GM12878 (cell line): Measurements from ENCODE around the gene FABP7. TPM values are rescaled to one million over a fixed set of nuclear protein-coding genes. Genes with fewer than 3 reads are reported as not detected.

Source experiments
- ATAC-seq: fragments of 200-7000 bp; cut with Tn5 transposase; 3 replicates; pipeline ENCODE4 v1.9.1; 2020; ENCODE audit warnings: mild to moderate bottlenecking, moderate library complexity
- BruUV-seq: library from RNA; stranded (reverse); fragments of 400-500 nt; replicated peaks from 2 replicates; lab custom pipeline; 2021; lab: Mats Ljungman, UMichigan
- CTCF ChIA-PET: fragments of 300-600 bp; sonication (Branson Sonifier 250); formaldehyde crosslinking; extraction: SDS; loops from one replicate; lab custom pipeline; 2021; ENCODE audit warnings: inconsistent platforms; lab: Yijun Ruan, JAX
- POLR2A ChIA-PET: fragments of 350-600 bp; formaldehyde crosslinking; extraction: SDS; loops from one replicate; lab custom pipeline; 2021; ENCODE audit warnings: inconsistent platforms; lab: Charles Lee
- RAD21 ChIA-PET: fragments of 300-600 bp; sonication (Branson Sonifier 250); formaldehyde crosslinking; loops from one replicate; lab custom pipeline; 2023; ENCODE audit warnings: antibody characterized with exemption; ENCODE audit not compliant: unreplicated experiment; lab: Charles Lee
- SMC1A ChIA-PET: fragments of 300-600 bp; sonication (Branson Sonifier 250); formaldehyde crosslinking; loops from one replicate; lab custom pipeline; 2023; ENCODE audit not compliant: unreplicated experiment, uncharacterized antibody; lab: Charles Lee
- DNase-seq: peaks from one replicate; pipeline ENCODE4 v3.0.0-alpha.2; 2011; ENCODE audit warnings: low read depth, low spot score
- FAIRE-seq: peaks from 3 replicates; lab custom pipeline; 2011; peaks lifted over from hg19 to GRCh38; lab: Jason Lieb, UNC
- H2AFZ ChIP-seq: 2 replicates; pipeline ENCODE4 v1.6.0; 2011; ENCODE audit warnings: low read depth, low read length, control low read depth; ENCODE audit not compliant: control insufficient read depth
- H3K27ac ChIP-seq: 2 replicates; pipeline ENCODE4 v1.5.1; 2011; ENCODE audit warnings: control low read depth; ENCODE audit not compliant: control insufficient read depth, insufficient read depth
- H3K27me3 ChIP-seq, 2 experiments: replicated peaks in 1 of 2; 2 replicates each; pipeline versions ENCODE4 v1.6.0 to v1.6.1; 2011; ENCODE audit warnings: low read length in 1 of 2; ENCODE audit not compliant: control insufficient read depth in 2 of 2, insufficient read depth in 2 of 2
- H3K36me3 ChIP-seq, 2 experiments: 2 replicates each; pipeline ENCODE4 v1.5.1; 2011; ENCODE audit warnings: low read length in 1 of 2; ENCODE audit not compliant: control insufficient read depth in 2 of 2, insufficient read depth in 2 of 2
- H3K4me1 ChIP-seq: 2 replicates; pipeline ENCODE4 v1.6.1; 2011; ENCODE audit warnings: mild to moderate bottlenecking, low read length, moderate library complexity, mixed read lengths; ENCODE audit not compliant: control insufficient read depth, insufficient read depth
- H3K4me2 ChIP-seq: 2 replicates; pipeline ENCODE4 v1.6.0; 2011; ENCODE audit warnings: control low read depth; ENCODE audit not compliant: control insufficient read depth, insufficient read depth
- H3K4me3 ChIP-seq: fragments of 200-600 bp; sonication (generic); 2 replicates; pipeline ENCODE4 v1.5.1; 2016
- H3K79me2 ChIP-seq: 2 replicates; pipeline ENCODE4 v1.6.0; 2011; ENCODE audit warnings: low read length; ENCODE audit not compliant: control insufficient read depth, insufficient read depth
- H3K9ac ChIP-seq: 2 replicates; pipeline ENCODE4 v1.8.0; 2011; ENCODE audit warnings: low read length, control low read depth, mixed read lengths; ENCODE audit not compliant: control insufficient read depth, insufficient read depth
- H3K9me3 ChIP-seq: replicated peaks from 3 replicates; pipeline ENCODE4 v1.5.1; 2011; ENCODE audit warnings: mild to moderate bottlenecking, low read length; ENCODE audit not compliant: control insufficient read depth, insufficient read depth
- H4K20me1 ChIP-seq: 2 replicates; pipeline ENCODE4 v1.6.0; 2011; ENCODE audit not compliant: control insufficient read depth, insufficient read depth
- CHD2 ChIP-seq: IDR thresholded peaks from 2 replicates; pipeline ENCODE4 v1.6.1; 2011; ENCODE audit warnings: low read depth, low read length, improper control_type of control experiment, borderline replicate concordance
- EGR1 ChIP-seq, 2 experiments: IDR thresholded peaks; 1 replicate in 1 of 2; 2 replicates in 1 of 2; pipeline ENCODE4 v1.6.1; 2011 to 2012; ENCODE audit warnings: low read depth in 2 of 2, low read length in 2 of 2, borderline replicate concordance in 1 of 2, mild to moderate bottlenecking in 1 of 2, moderate library complexity in 1 of 2
- MTA3 ChIP-seq: IDR thresholded peaks from 2 replicates; pipeline ENCODE4 v1.6.1; 2012; ENCODE audit warnings: low read length, inconsistent platforms, borderline replicate concordance
- NFXL1 ChIP-seq: fragments of 450-650 bp; IDR thresholded peaks from 2 replicates; pipeline ENCODE4 v1.6.1; 2017; ENCODE audit warnings: antibody characterized with exemption, mild to moderate bottlenecking, borderline replicate concordance
- NR2C1 ChIP-seq: fragments of 450-650 bp; IDR thresholded peaks from 2 replicates; pipeline ENCODE4 v1.6.1; 2017; ENCODE audit warnings: antibody characterized with exemption, mild to moderate bottlenecking, moderate library complexity
- POLR2AphosphoS2 ChIP-seq: IDR thresholded peaks from 2 replicates; pipeline ENCODE4 v1.6.1; 2011; ENCODE audit warnings: low read depth, mild to moderate bottlenecking, low read length, improper control_type of control experiment, moderate library complexity
- RAD21 ChIP-seq: IDR thresholded peaks from 2 replicates; pipeline ENCODE4 v1.6.1; 2011; ENCODE audit warnings: mild to moderate bottlenecking, low read depth, low read length, moderate library complexity; ENCODE audit not compliant: insufficient read depth
- SMARCA5 ChIP-seq: fragments of 450-650 bp; IDR thresholded peaks from 2 replicates; pipeline ENCODE4 v1.6.1; 2017; ENCODE audit warnings: mild to moderate bottlenecking
- SMC3 ChIP-seq: IDR thresholded peaks from 2 replicates; pipeline ENCODE4 v1.6.1; 2011; ENCODE audit warnings: low read length, improper control_type of control experiment, borderline replicate concordance
- TBL1XR1 ChIP-seq: IDR thresholded peaks from 2 replicates; pipeline ENCODE4 v1.6.1; 2012; ENCODE audit warnings: low read depth, low read length, improper control_type of control experiment
- WGBS: methylation state at CpG from one replicate; pipeline ENCODE4 v1.1.6; 2016; ENCODE audit warnings: low lambda C conversion rate; ENCODE audit not compliant: insufficient replicate concordance, insufficient coverage; ENCODE audit errors: missing lambda C conversion rate; 5-methylcytosine and 5-hydroxymethylcytosine counted together
- in situ Hi-C: fragments of 300-500 bp; cut with MboI; formaldehyde crosslinking; loops from 9 replicates; pipeline ENCODE4 v1.14.3; 2018; ENCODE audit warnings: mixed read lengths
- intact Hi-C: fragments of 100-400 bp; cut with micrococcal nuclease; formaldehyde crosslinking; loops from one replicate; pipeline ENCODE4 v1.14.2; 2022; ENCODE audit not compliant: unreplicated experiment
- polyA plus RNA-seq, 11 experiments: library from polyadenylated mRNA; depleted of rRNA in 4 of 11; unstranded in 6 of 11; stranded (reverse) in 5 of 11; fragments of >200 nt; fragmentation: Nextera tagmentation in 4 of 11; fragmentation: Illumina TruSeq in 1 of 11; extraction: Ambion mirVana in 4 of 11; extraction: Trizol in 1 of 11; gene quantifications; 1 replicate in 1 of 11; 2 replicates in 10 of 11; pipeline versions ENCODE4 v1.2.1 to v1.2.3, GENCODE V29; 2011 to 2016; ENCODE audit warnings: inconsistent platforms in 2 of 11, missing spikeins in 2 of 11, low read depth in 1 of 11
- total RNA-seq, 4 experiments: library from RNA; depleted of rRNA in 3 of 4; stranded (reverse); fragments of >200 nt in 3 of 4; fragmentation: Illumina TruSeq in 1 of 4; extraction: Trizol in 1 of 4; gene quantifications; 2 replicates each; pipeline versions ENCODE4 v1.2.1 to v1.2.3, GENCODE V29; 2013 to 2021
- TF ChIP-seq, protein P1 (sequence below): fragments of 450-650 bp; IDR thresholded peaks from 2 replicates; pipeline ENCODE4 v1.6.1; 2016; ENCODE audit warnings: mild to moderate bottlenecking
- TF ChIP-seq, protein P2 (sequence below): fragments of 450-650 bp; IDR thresholded peaks from 2 replicates; pipeline ENCODE4 v1.6.1; 2017; ENCODE audit warnings: mild to moderate bottlenecking, moderate library complexity

Gene FABP7
- total and polyA plus RNA-seq, 10 of the 15 experiments (the other 5 are each of a cell fraction or from before 2014, with no cell fraction given) = not detected

- intact Hi-C loops = no loop called here
- POLR2A ChIA-PET = interaction anchor here (2.4 kb wide), 1 partner anchor 36 kb away, joined by 14 read pairs; the partner anchor contains the start of gene SMPDL3A
These were observed 25.3 kb upstream of the FABP7 start for GRCh38 chr6:122754191-122754731.

DNA sequence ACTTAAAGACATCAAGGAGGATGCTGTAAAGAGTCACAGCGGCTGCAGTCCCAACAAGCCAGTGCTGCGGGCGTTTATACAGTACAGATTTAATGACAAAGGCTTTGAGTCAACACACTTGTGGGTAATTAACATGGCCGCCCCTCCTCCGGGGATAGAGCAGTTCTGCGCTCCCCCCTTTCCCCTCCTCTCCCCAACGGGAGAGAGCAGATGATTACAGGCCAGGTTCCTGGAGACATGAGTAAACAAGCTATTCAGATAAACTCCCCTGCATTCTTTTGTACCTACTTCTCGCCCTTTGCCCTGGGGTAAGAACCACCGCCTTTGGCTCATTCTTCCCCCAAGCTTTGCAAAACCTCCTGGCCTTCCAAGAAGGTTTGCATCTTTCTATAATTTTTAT is 23.6 kb upstream of the FABP7 start:
- in situ Hi-C loops (no loop called here), intact Hi-C loops (no loop called here)
- POLR2A ChIA-PET = no interaction called here
- SMC1A ChIA-PET = interaction anchor here (0.8 kb wide), 1 partner anchor 46 kb away, joined by 3 read pairs; no protein-coding TSS in a partner anchor
- RAD21 ChIA-PET = no interaction called here
- Histone ChIP-seq H3K9ac (no peak overlapping the region), H3K36me3 (no peaks in the 10 kb centered on the region), H3K4me1 (0 out of 2 replicates have a peak, but pooled peaks cover 3% of the 10 kb centered on the region), H2AFZ (no peak overlapping the region), H3K27ac (no peak overlapping the region), H3K4me3 (no peak overlapping the region), H3K79me2 (no peaks in the 10 kb centered on the region), H4K20me1 (no peaks in the 10 kb centered on the region), H3K4me2 (no peak overlapping the region), H3K27me3 (no peaks in the 10 kb centered on the region), H3K9me3 (no peaks in the 10 kb centered on the region)
- DNase-seq = no peak
- FAIRE-seq = no peak
- 92% methylated on average over 6 of the region's 9 CpGs for WGBS
- no TSS peak for BruUV-seq
- CTCF ChIA-PET = no interaction called here
- no peak for ATAC-seq
- TF ChIP-seq, protein P1, sequence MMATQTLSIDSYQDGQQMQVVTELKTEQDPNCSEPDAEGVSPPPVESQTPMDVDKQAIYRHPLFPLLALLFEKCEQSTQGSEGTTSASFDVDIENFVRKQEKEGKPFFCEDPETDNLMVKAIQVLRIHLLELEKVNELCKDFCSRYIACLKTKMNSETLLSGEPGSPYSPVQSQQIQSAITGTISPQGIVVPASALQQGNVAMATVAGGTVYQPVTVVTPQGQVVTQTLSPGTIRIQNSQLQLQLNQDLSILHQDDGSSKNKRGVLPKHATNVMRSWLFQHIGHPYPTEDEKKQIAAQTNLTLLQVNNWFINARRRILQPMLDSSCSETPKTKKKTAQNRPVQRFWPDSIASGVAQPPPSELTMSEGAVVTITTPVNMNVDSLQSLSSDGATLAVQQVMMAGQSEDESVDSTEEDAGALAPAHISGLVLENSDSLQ = no peak
- TF ChIP-seq SMARCA5 (no peak), MTA3 (no peak), CHD2 (no peak), POLR2AphosphoS2 (no peak), NFXL1 (no peak), RAD21 (no peak), TBL1XR1 (no peak), NR2C1 (no peak), EGR1 (IDR thresholded peaks at IDR 0.05; ENCODE audit: borderline replicate concordance in 1 of 2, low read depth in 2 of 2, low read length in 2 of 2) (no peak)
- TF ChIP-seq, protein P2, sequence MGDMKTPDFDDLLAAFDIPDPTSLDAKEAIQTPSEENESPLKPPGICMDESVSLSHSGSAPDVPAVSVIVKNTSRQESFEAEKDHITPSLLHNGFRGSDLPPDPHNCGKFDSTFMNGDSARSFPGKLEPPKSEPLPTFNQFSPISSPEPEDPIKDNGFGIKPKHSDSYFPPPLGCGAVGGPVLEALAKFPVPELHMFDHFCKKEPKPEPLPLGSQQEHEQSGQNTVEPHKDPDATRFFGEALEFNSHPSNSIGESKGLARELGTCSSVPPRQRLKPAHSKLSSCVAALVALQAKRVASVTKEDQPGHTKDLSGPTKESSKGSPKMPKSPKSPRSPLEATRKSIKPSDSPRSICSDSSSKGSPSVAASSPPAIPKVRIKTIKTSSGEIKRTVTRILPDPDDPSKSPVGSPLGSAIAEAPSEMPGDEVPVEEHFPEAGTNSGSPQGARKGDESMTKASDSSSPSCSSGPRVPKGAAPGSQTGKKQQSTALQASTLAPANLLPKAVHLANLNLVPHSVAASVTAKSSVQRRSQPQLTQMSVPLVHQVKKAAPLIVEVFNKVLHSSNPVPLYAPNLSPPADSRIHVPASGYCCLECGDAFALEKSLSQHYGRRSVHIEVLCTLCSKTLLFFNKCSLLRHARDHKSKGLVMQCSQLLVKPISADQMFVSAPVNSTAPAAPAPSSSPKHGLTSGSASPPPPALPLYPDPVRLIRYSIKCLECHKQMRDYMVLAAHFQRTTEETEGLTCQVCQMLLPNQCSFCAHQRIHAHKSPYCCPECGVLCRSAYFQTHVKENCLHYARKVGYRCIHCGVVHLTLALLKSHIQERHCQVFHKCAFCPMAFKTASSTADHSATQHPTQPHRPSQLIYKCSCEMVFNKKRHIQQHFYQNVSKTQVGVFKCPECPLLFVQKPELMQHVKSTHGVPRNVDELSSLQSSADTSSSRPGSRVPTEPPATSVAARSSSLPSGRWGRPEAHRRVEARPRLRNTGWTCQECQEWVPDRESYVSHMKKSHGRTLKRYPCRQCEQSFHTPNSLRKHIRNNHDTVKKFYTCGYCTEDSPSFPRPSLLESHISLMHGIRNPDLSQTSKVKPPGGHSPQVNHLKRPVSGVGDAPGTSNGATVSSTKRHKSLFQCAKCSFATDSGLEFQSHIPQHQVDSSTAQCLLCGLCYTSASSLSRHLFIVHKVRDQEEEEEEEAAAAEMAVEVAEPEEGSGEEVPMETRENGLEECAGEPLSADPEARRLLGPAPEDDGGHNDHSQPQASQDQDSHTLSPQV = no peak

More at GRCh38 chr6:122754191-122754731, 25.3 kb upstream of the FABP7 start:
- no peak for FAIRE-seq
- SMC1A ChIA-PET = interaction anchor here (0.8 to 6.0 kb wide), 13 partner anchors 10 to 85 kb away, joined by 3 to 98 read pairs (median 5); partner anchors contain the start of gene SMPDL3A
- BruUV-seq = no TSS peak
- no peak for ATAC-seq
- H3K4me2 ChIP-seq = no peak overlapping the region
- no peak for DNase-seq
- no peak for TF ChIP-seq SMC3
- TF ChIP-seq, all 136 proteins: peak for 0
- 71% methylated on average over 5 of the region's 5 CpGs for WGBS
- no peak overlapping the region for H3K27ac ChIP-seq
- ChIA-PET RAD21 (interaction anchor here (1.1 to 6.3 kb wide), 5 partner anchors 21 to 85 kb away, joined by 4 to 57 read pairs (median 5); partner anchors contain the start of gene SMPDL3A), CTCF (interaction anchor here (0.6 to 6.6 kb wide), 10 partner anchors 10 to 115 kb away, joined by 3 to 67 read pairs (median 4); partner anchors contain the start of gene SMPDL3A)
- H3K27me3 ChIP-seq = no peaks in the 10 kb centered on the region
- H3K4me1 ChIP-seq = 0 out of 2 replicates have a peak, but pooled peaks cover 3% of the 10 kb centered on the region
- no peak overlapping the region for H3K9ac ChIP-seq
- H3K9me3 ChIP-seq = no peaks in the 10 kb centered on the region
- H3K36me3 ChIP-seq = no peaks in the 10 kb centered on the region
- H4K20me1 ChIP-seq = no peaks in the 10 kb centered on the region
- no peaks in the 10 kb centered on the region for H3K79me2 ChIP-seq
- H2AFZ ChIP-seq = no peak overlapping the region
- in situ Hi-C loops = no loop called here
- no peak overlapping the region for H3K4me3 ChIP-seq
